GM21737 (cell line): ENCODE measurements around the gene ATP11C.
"Not testable (repeated sequence)": the region's sequence is repeated elsewhere in the genome, so short reads cannot be mapped to it uniquely, and the experiment has no call there.

Source experiments
- ATAC-seq: cut with Tn5 transposase; IDR thresholded peaks from one replicate; pipeline ENCODE4 v1.9.1; 2021; ENCODE audit warnings: mild to moderate bottlenecking, moderate library complexity; ENCODE audit not compliant: unreplicated experiment

Gene ATP11C

DNA sequence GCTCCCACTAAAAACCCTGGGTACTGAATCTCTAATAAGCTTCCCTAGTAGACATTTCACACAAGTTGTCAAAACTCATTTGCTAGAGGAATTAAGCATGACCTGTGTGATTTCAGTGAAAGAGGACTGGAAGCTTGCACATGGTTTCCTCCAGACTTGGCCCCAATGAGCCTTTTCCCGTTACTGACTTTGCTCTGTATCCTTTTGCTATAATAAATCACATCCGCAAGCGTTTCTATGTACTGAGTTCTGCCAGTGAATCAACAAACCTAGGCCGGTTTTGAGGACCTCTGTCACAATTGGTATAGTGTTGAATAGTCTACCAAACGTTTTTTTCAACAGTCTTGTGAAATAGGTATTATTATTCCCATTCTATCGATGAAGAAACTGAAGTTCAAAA is 8.2 kb downstream of the ATP11C start:
- no peak for ATAC-seq

DNA sequence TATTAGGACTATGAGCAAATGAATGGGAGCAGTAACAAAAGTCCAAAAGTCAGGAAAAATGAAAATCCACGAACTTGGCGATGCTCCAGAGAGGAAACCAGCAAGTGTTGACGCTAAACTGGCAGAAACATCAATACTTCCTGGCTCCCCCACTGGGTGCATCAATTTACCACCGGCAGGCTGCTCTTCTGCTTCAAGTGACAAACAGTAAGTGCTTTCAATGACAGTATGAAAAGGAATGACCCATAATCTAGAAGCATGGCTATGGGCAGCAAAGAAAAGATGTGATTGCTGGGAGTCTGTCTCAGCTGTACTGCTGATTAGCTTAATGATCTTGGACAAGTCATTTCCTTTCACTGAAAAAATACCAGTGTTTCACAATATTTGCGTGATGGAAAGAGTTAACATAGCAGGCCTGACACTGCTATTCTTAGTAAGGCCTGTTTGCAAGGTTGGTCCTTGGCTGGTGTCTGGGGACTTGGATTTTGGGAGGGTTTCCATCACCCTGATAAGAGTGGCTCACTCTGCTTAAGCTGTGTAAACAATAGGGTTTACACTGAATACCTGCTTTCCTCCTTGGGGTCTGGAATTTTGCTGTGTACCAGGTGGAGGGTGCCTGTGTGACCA is 8.7 kb downstream of the ATP11C start:
- no peak for ATAC-seq

DNA sequence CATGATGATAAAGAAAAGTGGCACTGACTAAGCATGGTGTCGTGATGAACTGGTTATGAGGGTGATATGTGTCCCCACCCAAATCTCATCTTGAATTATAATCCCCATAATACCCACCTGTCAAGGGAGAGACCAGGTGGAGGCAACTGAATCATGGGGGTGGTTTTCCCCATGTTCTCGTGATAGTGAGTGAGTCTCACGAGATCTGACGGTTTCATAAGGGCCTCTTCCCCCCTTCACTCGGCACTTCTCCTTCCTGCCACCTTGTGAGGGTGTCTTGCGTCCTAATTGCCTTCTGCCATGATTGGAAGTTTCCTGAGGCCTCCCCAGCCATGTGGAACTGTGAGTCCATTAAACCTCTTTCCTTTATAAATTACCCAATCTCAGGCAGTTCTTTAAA is 11.7 kb downstream of the ATP11C start:
- ATAC-seq, result not testable (repeated sequence)

DNA sequence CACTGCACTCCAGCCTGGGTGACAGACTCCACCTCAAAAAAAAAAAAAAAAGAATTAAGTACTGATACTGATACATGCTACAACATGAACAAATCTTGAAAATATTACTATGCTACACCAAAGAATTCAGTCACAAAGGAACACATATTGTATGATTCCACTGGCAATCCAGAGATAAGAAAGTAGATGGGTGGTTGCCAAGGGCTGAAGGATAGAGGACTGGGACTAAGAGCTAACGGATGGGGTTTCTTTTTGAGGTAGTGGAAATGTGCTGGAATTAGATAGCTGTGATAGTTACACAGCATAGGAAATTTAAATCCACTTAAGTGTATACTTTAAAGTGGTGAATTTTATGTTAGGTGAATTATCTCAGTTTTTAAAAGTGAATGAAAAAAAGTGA is 12.5 kb downstream of the ATP11C start:
- ATAC-seq, result no peak

DNA sequence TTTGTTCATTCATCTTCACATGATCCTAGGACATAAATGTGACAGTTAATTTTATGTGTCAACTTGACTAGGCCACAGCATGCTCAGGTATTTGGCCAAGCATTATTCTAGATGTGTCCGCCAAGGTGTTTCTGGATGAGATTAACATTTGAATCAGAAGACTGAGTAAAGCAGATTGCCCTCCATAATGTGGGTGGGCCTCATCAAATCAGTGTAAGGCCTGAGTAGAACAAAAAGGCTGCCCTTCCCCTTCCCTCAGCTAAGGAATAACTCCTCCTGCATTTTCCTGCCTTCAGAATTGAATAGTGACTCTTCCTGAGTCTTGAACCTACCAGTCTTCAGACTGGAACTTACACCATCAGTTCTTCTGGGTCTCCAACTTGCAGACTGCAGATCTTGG is 18.4 kb downstream of the ATP11C start:
- no peak for ATAC-seq

DNA sequence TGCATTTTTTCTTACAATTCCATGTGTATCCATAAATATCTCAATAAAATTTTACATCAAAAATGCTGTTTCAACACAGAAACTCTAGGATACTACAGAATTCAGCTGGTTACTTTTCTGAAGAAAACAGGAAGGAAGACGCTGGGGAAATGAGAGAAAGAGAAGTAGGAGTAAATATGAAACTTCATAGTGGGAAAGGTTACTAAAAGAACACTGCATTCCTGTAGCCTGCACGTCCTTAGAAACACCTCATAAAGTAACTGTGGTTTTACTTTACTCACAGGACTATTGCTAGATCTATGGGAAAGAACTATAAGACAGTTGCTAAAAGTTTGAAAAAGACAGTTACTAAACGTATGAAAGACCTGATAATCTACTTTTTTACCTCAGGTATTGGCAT is 23.1 kb downstream of the ATP11C start:
- ATAC-seq, result no peak

DNA sequence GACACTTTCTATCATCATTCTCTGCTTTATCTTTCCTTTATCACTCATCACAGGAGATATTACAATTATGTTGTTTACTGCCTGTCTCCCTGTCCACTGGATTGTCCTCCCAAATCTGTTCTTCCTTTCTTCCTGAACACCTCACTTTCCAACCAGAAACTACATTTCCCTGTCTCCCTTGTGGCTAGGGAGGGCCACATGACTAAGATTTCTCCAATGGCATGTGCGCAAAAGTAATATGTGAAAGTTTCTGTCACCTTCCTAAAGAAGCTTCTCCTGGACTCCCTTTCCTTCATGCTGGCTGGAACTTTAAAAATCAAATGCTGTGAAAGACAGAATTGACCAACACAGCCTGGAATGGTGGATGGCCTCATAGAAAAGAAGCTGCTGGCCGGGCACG is 25.8 kb downstream of the ATP11C start:
- ATAC-seq, result no peak

DNA sequence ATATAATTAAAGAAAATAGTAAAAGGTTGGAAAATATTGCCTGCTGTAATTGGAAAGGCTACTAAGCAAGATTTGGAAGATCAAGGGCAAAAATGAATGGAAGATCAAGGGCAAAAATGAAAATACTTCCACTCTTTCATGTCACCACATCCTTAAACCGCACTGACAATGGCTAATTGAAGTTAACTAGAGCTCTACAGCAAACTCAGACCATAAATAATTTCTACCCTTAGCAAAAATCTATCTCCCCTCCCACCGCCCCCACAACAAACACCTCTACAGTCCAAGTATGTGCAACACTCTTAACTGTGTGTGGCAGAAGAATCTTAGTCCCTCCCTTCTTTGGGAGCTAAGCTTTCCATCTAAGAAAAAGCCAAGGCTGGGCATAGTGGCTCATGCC is 27.1 kb downstream of the ATP11C start:
- ATAC-seq, result no peak

DNA sequence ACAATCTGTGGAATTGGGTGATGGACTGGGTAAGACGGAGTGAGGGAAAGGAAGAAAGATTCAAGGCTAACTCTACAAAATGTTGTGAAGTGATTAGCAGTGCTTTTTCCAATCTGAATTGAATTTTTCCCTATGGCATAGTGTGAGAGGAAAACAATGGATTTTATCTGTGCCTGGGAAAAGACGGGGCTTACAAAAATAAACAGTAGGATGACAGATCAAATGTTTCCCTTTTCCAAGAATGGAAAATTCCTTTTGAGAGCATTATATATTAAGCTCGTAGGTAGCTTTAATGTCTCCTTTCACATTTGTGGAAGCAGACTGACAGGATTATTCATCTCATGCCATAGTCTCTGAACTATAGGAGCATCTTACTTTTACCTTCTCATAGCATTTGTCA is 27.8 kb downstream of the ATP11C start:
- ATAC-seq, result no peak

DNA sequence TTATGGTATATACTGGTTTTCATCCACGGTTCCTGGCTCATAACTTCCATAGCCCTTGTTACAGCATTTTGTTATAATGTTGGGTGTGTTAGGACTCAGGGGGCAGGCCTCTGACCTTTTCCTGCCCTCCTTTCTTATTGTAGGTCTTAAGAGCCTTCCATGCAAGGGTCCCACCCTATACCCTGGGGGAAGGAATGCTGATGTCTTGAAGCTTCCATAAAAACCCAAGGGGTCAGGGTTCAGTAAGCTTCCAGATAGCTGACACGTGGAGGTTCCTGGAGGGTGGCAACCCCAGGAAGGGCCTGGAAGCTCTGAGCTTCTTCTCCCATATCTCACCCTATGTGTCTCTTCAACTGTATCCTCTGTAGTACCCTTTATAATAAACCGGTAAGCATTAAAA is 29.6 kb downstream of the ATP11C start:
- no peak for ATAC-seq

DNA sequence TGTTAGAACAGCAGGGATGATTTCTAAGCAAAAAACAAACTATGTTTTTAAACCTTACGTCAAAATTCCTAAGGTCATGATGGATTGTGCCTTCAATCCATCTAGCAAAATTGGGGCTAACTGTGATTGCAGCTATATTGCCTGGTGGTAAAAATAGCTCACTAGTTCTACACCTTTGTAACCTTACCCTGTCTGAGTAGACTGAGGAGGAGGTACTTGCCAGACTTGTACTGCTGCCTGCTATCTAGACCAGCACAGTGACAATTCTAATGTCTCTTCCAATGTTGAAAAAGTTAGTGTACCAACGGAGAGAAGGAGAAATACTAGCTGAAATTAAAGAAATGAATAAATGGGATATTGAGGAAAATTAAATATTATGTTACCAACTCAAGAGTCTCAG is 30.3 kb downstream of the ATP11C start:
- ATAC-seq, result no peak

DNA sequence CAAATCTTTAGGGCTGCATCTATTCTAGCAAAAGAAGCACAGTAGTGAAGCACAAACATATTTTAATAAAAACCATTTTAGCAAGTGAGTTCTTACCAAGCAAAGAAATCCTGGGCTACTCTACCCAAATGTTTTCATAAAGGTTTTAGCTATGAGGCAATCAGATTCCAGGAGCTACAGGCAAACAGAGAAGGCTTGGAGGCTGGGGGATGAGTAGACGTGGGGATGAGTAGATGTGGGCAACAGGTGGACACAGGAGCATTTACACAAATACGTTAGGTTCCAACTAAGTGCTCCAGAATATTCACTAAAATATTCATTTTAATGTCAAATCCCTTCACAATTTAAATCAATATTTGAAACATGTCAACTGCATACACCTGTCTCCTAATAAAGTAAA is 34.5 kb downstream of the ATP11C start:
- ATAC-seq, result no peak

DNA sequence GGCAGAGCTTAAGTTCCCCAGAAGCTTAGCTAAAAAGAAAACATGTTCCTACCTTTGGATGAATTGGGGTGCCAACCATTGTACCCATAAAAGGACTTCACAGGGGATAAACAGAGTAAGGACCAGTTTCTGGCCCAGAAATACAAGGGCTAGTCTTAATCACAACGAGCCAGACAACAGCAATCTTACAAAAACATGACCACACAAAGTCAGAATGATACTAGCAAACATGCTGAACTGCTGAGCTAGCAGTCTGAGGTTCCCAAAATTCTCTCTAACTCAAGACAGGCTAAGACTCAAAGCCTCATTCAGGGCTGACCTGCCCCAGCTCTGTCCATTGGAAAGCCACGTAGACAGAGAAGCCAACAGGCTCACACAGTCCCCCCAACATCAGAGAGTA is 40.3 kb downstream of the ATP11C start:
- ATAC-seq, result no peak

DNA sequence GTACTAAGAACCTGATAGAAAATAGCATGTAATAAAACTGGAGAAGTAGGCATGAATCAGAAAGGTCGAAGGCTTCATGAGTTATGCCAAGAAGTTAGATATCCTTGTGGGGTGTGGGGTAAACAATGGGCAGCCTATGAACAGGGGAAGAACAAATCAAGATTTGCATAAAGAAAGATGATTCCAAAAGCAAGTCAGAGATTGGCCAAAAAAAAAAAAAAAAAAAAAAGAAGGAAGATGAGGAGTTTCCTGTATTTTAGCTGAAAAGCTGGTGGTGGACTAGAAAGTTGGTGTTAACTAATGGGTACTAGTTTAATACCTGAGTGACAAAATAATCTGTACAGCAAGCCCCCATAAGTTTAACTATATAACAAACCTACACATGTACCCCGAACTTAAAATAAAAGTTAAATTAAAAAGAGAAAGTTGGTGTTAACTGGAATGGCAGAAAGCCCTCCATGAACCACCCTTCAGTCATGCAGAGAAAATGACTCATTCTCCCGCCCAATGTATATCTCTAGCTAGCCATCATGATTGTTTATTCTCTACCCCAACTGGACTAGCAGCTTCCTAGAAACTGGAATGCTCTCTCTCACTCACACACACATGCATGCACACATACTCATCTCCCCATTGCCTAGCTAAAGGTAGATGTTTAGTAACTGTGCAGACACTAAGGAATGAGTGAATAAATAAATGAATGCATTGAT is 41.7 kb downstream of the ATP11C start:
- no peak for ATAC-seq

DNA sequence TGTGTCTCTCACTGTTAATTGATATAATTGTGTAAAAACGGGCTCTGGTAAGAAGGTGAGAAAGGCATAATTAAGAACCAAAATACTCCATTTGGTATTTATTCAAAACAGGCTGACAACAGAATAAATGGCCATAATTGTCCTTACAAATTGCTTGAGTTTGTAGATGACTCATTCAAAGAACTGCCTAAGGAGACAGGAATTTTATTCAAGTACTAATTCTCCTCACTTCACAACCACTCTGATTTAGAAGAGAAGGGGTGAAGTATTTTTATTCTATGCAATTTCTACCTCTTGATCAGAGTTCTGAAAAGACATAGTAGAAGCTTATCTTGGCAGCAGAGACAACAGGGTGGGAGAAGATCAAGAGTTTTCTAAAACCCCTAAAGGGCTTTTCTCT is 43.1 kb downstream of the ATP11C start:
- ATAC-seq, result no peak

DNA sequence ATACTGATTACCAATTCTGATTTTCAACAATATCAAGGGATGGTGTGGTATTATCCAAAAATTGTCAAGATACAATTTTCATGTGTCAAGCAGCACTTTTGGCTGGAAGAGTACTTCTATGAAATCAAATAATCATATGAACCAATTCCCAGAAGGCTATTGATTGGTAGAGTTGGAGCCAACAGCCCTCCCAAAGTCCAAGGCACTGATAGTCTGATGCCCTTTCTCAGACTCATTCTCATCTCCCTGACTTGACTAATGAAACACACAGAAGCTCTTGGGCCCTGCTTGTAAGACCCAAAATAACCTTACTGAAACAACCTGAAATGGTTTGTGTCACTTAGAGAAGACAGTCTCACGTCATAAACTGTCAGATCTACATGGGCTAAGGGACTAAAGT is 48.9 kb downstream of the ATP11C start:
- no peak for ATAC-seq

DNA sequence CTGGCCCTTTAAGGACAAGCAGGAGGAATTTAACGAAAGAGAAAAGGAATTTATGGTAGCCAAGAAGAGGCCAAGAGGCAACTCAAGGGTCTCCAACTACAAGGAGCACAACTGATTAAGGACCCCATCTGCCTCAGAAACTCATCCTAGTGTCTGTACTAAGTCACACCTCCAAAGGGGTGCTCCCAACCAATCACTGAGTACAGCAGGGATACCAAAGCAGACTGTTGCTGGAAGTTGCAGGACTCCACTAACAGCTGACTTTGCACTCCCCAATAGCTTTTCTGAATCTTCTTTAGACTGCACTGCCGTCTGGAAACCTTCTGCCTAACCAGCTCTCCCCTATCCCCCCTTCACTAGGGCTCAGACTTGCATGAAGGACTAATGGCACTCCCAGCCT is 50.6 kb downstream of the ATP11C start:
- ATAC-seq, result no peak

DNA sequence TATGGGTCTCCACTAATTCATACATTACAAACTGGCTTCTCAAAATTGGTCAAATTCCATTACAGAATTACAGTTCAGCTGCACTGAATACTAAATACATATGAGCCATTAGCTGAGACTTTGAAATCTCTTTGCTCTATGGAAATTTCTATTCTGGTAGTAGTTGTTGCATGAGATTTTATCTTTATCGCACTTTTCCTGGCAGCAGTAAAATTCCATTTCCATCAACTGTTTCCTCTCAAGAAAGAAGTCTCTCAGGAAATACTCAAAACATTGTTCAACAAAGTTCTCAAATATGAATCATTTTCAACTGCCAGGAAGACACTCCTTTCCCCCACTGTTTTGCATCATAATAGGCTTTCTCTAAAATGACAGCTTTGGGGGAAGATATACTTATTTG is 51.3 kb downstream of the ATP11C start:
- no peak for ATAC-seq

DNA sequence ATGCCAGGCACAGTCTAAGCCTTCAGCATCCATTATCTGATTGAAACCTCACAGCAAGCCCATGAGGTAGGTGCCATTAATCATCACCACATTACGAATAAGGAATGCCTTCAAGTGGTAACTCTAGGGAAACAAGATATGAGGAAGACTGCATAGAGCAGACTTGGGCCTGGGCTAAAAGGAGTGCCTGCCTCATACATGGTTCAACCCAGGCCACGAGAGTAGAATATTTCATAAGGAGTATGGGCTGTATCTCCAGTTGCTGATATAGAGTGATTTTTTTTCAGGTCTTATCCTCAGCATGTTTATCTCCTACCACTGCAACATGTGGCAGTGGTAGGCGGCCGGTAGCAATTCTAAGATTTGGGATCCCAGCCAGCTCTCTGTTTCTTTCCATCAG is 51.7 kb downstream of the ATP11C start:
- no peak for ATAC-seq

DNA sequence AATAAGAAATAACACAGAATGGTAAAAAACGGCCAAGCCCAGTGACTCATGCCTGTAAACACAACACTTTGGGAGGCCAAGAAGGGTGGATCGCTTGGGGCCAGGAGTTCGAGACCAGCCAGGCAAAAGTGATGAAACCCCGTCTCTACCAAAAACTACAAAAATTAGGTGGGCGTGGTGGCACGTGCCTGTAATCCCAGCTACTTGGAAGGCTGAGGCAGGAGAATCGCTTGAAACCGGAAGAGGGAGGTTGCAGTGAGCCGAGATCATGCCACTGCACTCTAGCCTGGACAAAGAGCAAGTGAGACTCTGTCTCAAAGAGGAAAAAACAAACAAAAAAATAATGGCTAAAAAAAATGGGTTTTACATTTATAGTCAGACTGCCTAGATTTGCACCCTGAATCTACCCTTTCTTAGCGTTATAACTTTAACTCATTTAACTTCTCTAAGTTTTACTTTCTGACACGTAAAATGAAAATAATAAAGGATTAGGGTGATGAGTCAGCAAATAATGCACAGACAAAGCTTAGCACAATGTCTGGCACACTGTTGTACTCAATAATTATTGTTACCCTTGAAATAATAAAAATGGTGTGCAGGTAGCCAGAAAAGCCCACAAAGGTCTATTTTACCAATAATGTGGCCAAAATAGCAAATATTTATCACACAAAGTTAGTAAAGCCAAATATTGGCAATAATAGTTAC is 55.0 kb downstream of the ATP11C start:
- no peak for ATAC-seq

DNA sequence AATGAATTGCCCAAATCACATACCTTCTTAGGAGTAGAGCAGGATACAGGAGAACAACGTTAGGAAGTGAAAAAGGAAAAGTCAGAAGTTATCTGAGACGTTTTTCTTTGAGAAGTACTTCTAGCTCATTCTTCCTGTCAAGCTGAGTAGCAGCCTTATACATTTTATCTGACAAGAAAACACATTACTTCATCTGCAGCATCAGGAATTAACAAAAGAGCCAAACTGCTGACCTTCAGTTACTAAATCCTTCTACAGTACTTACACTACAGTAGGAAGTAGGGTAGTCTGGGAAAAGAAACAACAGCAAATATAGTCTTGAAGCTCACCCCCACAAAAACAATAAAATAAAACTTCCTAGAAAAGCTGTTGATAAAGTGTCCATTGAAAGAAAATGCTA is 57.0 kb downstream of the ATP11C start:
- no peak for ATAC-seq

DNA sequence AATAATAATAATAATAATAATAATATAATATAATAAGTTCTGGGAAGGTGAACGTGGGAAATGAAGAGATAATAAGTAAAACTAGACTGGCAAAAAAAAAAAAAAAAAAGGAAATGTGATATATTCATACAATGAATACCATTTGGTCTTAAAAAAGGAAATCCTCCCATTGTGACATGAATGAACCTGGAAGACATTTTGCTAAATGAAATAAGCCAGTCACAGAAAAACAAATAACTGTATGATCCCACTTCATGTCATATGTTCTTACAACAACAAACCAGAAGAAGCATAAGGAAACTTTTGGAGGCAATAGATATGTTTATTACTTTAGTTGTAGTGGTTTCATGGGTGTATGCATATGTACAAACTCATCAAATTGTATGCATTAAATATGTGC is 63.1 kb downstream of the ATP11C start:
- no peak for ATAC-seq
